DMS114 treated with DMSO at 0.1 percent for 48 hours (cell line): Measurements from ENCODE around the gene MMAB.

Source experiments
- DNase-seq: peaks from one replicate; lab custom pipeline; 2025; ENCODE audit not compliant: unreplicated experiment; lab: John Stamatoyannopoulos, UW

MMAB gene

GRCh38 chr12:109573029-109573913 lies at the start of gene MMAB, which contains the start of gene MVK:
MMAB (minus strand) TSS chr12:109573504; CDS start chr12:109573480, 24 bp downstream.
MVK (plus strand) TSS chr12:109573794; CDS start chr12:109574823, 1,029 bp downstream.
- peak; percentile 98 for DNase-seq

- no peak for DNase-seq
These were observed 48.6 kb upstream of the MMAB start for GRCh38 chr12:109621901-109622364.

- DNase-seq: no peak
These were observed 47.9 kb upstream of the MMAB start for GRCh38 chr12:109621211-109621694.

- no peak for DNase-seq
These were observed 45.8 kb upstream of the MMAB start for GRCh38 chr12:109619002-109619604.

- no peak for DNase-seq
These were observed 44.8 kb upstream of the MMAB start for GRCh38 chr12:109618082-109618481.

- DNase-seq: no peak
These were observed 44.2 kb upstream of the MMAB start for GRCh38 chr12:109617491-109617890.

GRCh38 chr12:109615556-109616229 lies 42.4 kb upstream of the MMAB start:
- DNase-seq: no peak

GRCh38 chr12:109613649-109614455 lies 40.5 kb upstream of the MMAB start:
- no peak for DNase-seq

GRCh38 chr12:109612975-109613502 lies 39.7 kb upstream of the MMAB start:
- DNase-seq: no peak

- DNase-seq: no peak
These were observed 38.7 kb upstream of the MMAB start for GRCh38 chr12:109612003-109612402.

- DNase-seq: no peak
These were observed 37.9 kb upstream of the MMAB start for GRCh38 chr12:109611223-109611622.

GRCh38 chr12:109610523-109610922 lies 37.2 kb upstream of the MMAB start:
- no peak for DNase-seq

GRCh38 chr12:109609342-109609741 lies 36.0 kb upstream of the MMAB start:
- DNase-seq: no peak

GRCh38 chr12:109608793-109609192 lies 35.5 kb upstream of the MMAB start:
- DNase-seq: no peak

GRCh38 chr12:109608270-109608669 lies 35.0 kb upstream of the MMAB start:
- no peak for DNase-seq

GRCh38 chr12:109607618-109608017 lies 34.3 kb upstream of the MMAB start:
- no peak for DNase-seq

- DNase-seq: no peak
These were observed 33.2 kb upstream of the MMAB start for GRCh38 chr12:109606320-109607028.

GRCh38 chr12:109605599-109606228 lies 32.4 kb upstream of the MMAB start:
- no peak for DNase-seq

- DNase-seq: no peak
These were observed 31.7 kb upstream of the MMAB start for GRCh38 chr12:109605016-109605415.
